Small intestine (tissue), 7 donors: ENCODE results near the gene STK32A. TPM values are rescaled to one million over a fixed set of nuclear protein-coding genes. Genes with fewer than 3 reads are reported as not detected.

Experiments
- DNase-seq, 2 donors: peaks; one replicate each; pipeline versions ENCODE4 v3.0.0 to v3.0.0-alpha.2; 2013
- FAIRE-seq: peaks from 2 replicates; lab custom pipeline; 2012; peaks lifted over from hg19 to GRCh38; lab: Jason Lieb, UNC
- H3K27ac ChIP-seq, 3 donors: one replicate each; pipeline ENCODE4 v1.5.1; 2013; ENCODE audit warnings: low read length in 2 of 3, mild to moderate bottlenecking in 2 of 3, control low read depth in 1 of 3, inconsistent platforms in 1 of 3, low read depth in 1 of 3, moderate library complexity in 1 of 3
- H3K27me3 ChIP-seq, 3 donors: one replicate each; pipeline ENCODE4 v1.6.1; 2013; ENCODE audit warnings: low read length in 3 of 3, inconsistent platforms in 1 of 3; ENCODE audit not compliant: control insufficient read depth in 3 of 3, insufficient read depth in 3 of 3
- H3K36me3 ChIP-seq, 3 donors: one replicate each; pipeline ENCODE4 v1.6.1; 2013; ENCODE audit warnings: low read length in 3 of 3, inconsistent platforms in 1 of 3, low read depth in 1 of 3, mild to moderate bottlenecking in 1 of 3, moderate library complexity in 1 of 3; ENCODE audit not compliant: control insufficient read depth in 3 of 3, insufficient read depth in 2 of 3
- H3K4me1 ChIP-seq, 3 donors: one replicate each; pipeline ENCODE4 v1.6.1; 2013; ENCODE audit warnings: low read length in 2 of 3, inconsistent platforms in 1 of 3, low read depth in 1 of 3, mild to moderate bottlenecking in 1 of 3, moderate library complexity in 1 of 3; ENCODE audit not compliant: control insufficient read depth in 3 of 3, insufficient read depth in 2 of 3
- H3K4me3 ChIP-seq, 3 donors: one replicate each; pipeline ENCODE4 v1.5.1; 2013; ENCODE audit warnings: low read length in 3 of 3, control low read depth in 1 of 3, inconsistent platforms in 1 of 3, low read depth in 1 of 3, mild to moderate bottlenecking in 1 of 3, moderate library complexity in 1 of 3
- H3K9me3 ChIP-seq, 2 donors: one replicate each; pipeline ENCODE4 v1.6.1; 2013; ENCODE audit warnings: low read depth in 1 of 2, low read length in 1 of 2; ENCODE audit not compliant: control insufficient read depth in 2 of 2, insufficient read depth in 1 of 2
- WGBS, 3 donors: extraction: QIAGEN DNeasy Blood & Tissue Kit; methylation state at CpG; one replicate each; pipeline ENCODE4 v1.1.7; 2013; 5-methylcytosine and 5-hydroxymethylcytosine counted together
- polyA plus RNA-seq, 4 donors: library from polyadenylated mRNA; stranded (reverse) in 3 of 4; unstranded in 1 of 4; fragments of 200-250 nt in 3 of 4; fragments of 120-200 nt in 1 of 4; gene quantifications; one replicate each; pipeline versions ENCODE4 v1.2.1 to v1.2.3, GENCODE V29; 2013
- donor health status: healthy with polysubstance abuse.
- donor health status: control.
- donor health status: control.
- donor health status: Bipolar disorder and iron deficiency.
- donor health status: healthy.

Gene STK32A
- polyA plus RNA-seq, 4 donors = 0.27 to 0.92 (median 0.43) TPM; not detected in 1

- Histone ChIP-seq H3K27ac (no peak overlapping the region), H3K4me3 (no peak overlapping the region), H3K4me1 (no peaks in the 10 kb centered on the region), H3K36me3 (no peaks in the 10 kb centered on the region), H3K27me3 (no peaks in the 10 kb centered on the region), H3K9me3 (peaks cover 0 to 6% of the 10 kb centered on the region in 2 donors)
- FAIRE-seq (no peak), DNase-seq (no peak)
- WGBS, 3 donors = 73 to 89% (median 86%) methylated on average over 1 of the region's 1 CpG
Observed at GRCh38 chr5:147340941-147341340, 106.1 kb downstream of the STK32A start.

- no peak for FAIRE-seq
- Histone ChIP-seq H3K4me1 (no peaks in the 10 kb centered on the region), H3K27ac (no peak overlapping the region), H3K27me3 (no peaks in the 10 kb centered on the region), H3K9me3 (peaks cover 0 to 6% of the 10 kb centered on the region in 2 donors), H3K4me3 (no peak overlapping the region), H3K36me3 (no peaks in the 10 kb centered on the region)
- DNase-seq = no peak
Observed at GRCh38 chr5:147341345-147341744, 106.5 kb downstream of the STK32A start.

- Histone ChIP-seq H3K9me3 (no peaks in the 10 kb centered on the region), H3K27me3 (peaks cover 0 to 2% (median 0%) of the 10 kb centered on the region in 3 donors), H3K4me1 (no peaks in the 10 kb centered on the region), H3K36me3 (no peaks in the 10 kb centered on the region), H3K4me3 (no peak overlapping the region), H3K27ac (no peak overlapping the region)
- no peak for FAIRE-seq
- no peak for DNase-seq
- WGBS, 3 donors = 30 to 68% (median 43%) methylated on average over 1 of the region's 1 CpG
Observed at GRCh38 chr5:147344861-147345260, 110.0 kb downstream of the STK32A start.

- no peak overlapping the region for H3K4me3 ChIP-seq
- H3K9me3 ChIP-seq = no peaks in the 10 kb centered on the region
- WGBS, 3 donors = 74 to 80% (median 75%) methylated on average over 5 of the region's 5 CpGs
- FAIRE-seq = no peak
- DNase-seq = no peak
- no peak overlapping the region for H3K27ac ChIP-seq
- H3K4me1 ChIP-seq = no peaks in the 10 kb centered on the region
- H3K27me3 ChIP-seq = peaks cover 0 to 2% (median 0%) of the 10 kb centered on the region in 3 donors
- no peaks in the 10 kb centered on the region for H3K36me3 ChIP-seq
Observed at GRCh38 chr5:147346006-147346561, 111.3 kb downstream of the STK32A start.

- Histone ChIP-seq H3K36me3 (no peaks in the 10 kb centered on the region), H3K4me1 (no peaks in the 10 kb centered on the region), H3K27me3 (peaks cover 0 to 2% (median 0%) of the 10 kb centered on the region in 3 donors), H3K9me3 (no peaks in the 10 kb centered on the region), H3K27ac (no peak overlapping the region), H3K4me3 (no peak overlapping the region)
- no peak for FAIRE-seq
- DNase-seq = no peak
- WGBS, 3 donors = 76 to 86% (median 81%) methylated on average over 2 of the region's 2 CpGs
Observed at GRCh38 chr5:147348046-147348445, 113.2 kb downstream of the STK32A start.

- H3K36me3 ChIP-seq = no peaks in the 10 kb centered on the region
- H3K27me3 ChIP-seq = peaks cover 0 to 2% (median 0%) of the 10 kb centered on the region in 3 donors
- no peaks in the 10 kb centered on the region for H3K9me3 ChIP-seq
- FAIRE-seq = no peak
- H3K27ac ChIP-seq = no peak overlapping the region
- no peaks in the 10 kb centered on the region for H3K4me1 ChIP-seq
- DNase-seq = no peak
- H3K4me3 ChIP-seq = no peak overlapping the region
- 92 to 95% (median 93%) methylated on average over 5 of the region's 5 CpGs for WGBS, 3 donors
Observed at GRCh38 chr5:147348451-147348850, 113.6 kb downstream of the STK32A start.

- no peak for DNase-seq
- no peak for FAIRE-seq
- no peaks in the 10 kb centered on the region for H3K9me3 ChIP-seq
- no peak overlapping the region for H3K27ac ChIP-seq
- WGBS, 3 donors = 57 to 74% (median 62%) methylated on average over 2 of the region's 2 CpGs
- no peaks in the 10 kb centered on the region for H3K4me1 ChIP-seq
- H3K27me3 ChIP-seq = peaks cover 0 to 2% (median 0%) of the 10 kb centered on the region in 3 donors
- no peak overlapping the region for H3K4me3 ChIP-seq
- H3K36me3 ChIP-seq = no peaks in the 10 kb centered on the region
Observed at GRCh38 chr5:147349241-147349640, 114.4 kb downstream of the STK32A start.

GRCh38 chr5:147359101-147359500 lies 124.3 kb downstream of the STK32A start:
- no peak overlapping the region for H3K27ac ChIP-seq
- H3K36me3 ChIP-seq = no peaks in the 10 kb centered on the region
- FAIRE-seq = no peak
- 81 to 86% (median 86%) methylated on average over 1 of the region's 1 CpG for WGBS, 3 donors
- H3K27me3 ChIP-seq = no peaks in the 10 kb centered on the region
- H3K4me3 ChIP-seq = no peak overlapping the region
- H3K9me3 ChIP-seq = no peaks in the 10 kb centered on the region
- no peak for DNase-seq
- no peaks in the 10 kb centered on the region for H3K4me1 ChIP-seq

- no peak for DNase-seq
- no peak for FAIRE-seq
- 73 to 86% (median 86%) methylated on average over 2 of the region's 2 CpGs for WGBS, 3 donors
- no peaks in the 10 kb centered on the region for H3K36me3 ChIP-seq
- no peaks in the 10 kb centered on the region for H3K4me1 ChIP-seq
- no peaks in the 10 kb centered on the region for H3K9me3 ChIP-seq
- no peak overlapping the region for H3K27ac ChIP-seq
- H3K4me3 ChIP-seq = no peak overlapping the region
- H3K27me3 ChIP-seq = no peaks in the 10 kb centered on the region
Observed at GRCh38 chr5:147359581-147359980, 124.8 kb downstream of the STK32A start.
